PC-9 (cell line): Measurements from ENCODE around the gene DNAJC7. TPM values are rescaled to one million over a fixed set of nuclear protein-coding genes. Genes with fewer than 3 reads are reported as not detected.

ENCODE experiments used
- BruUV-seq: library from RNA; stranded (reverse); fragments of 400-500 nt; replicated peaks from 2 replicates; lab custom pipeline; 2021; lab: Mats Ljungman, UMichigan
- CTCF ChIA-PET: fragments of 300-600 bp; sonication (Branson Sonifier 250); formaldehyde crosslinking; loops from one replicate; lab custom pipeline; 2022; ENCODE audit warnings: antibody characterized with exemption; lab: Charles Lee
- POLR2A ChIA-PET: fragments of 300-600 bp; sonication (Branson Sonifier 250); formaldehyde crosslinking; loops from one replicate; lab custom pipeline; 2022; ENCODE audit warnings: antibody characterized with exemption; ENCODE audit not compliant: unreplicated experiment; lab: Charles Lee
- DNase-seq, 2 experiments: peaks; one replicate each; pipeline versions ENCODE4 v3.0.0 to v3.0.0-alpha.2; 2015 to 2022; ENCODE audit warnings: mixed read lengths in 1 of 2
- H2AFZ ChIP-seq: fragments of 200-600 bp; sonication (generic); 2 replicates; pipeline ENCODE4 v1.8.1; 2017; ENCODE audit warnings: antibody characterized with exemption
- H3F3A ChIP-seq: fragments of 200-600 bp; sonication (generic); 2 replicates; pipeline ENCODE4 v1.8.1; 2017; ENCODE audit warnings: antibody characterized with exemption, mild to moderate bottlenecking, low read depth; ENCODE audit not compliant: insufficient read depth
- H3K27ac ChIP-seq: fragments of 200-600 bp; sonication (generic); 2 replicates; pipeline ENCODE4 v1.6.1; 2016; ENCODE audit warnings: mixed run types
- H3K27me3 ChIP-seq: fragments of 200-600 bp; sonication (generic); 2 replicates; pipeline ENCODE4 v1.6.1; 2016; ENCODE audit warnings: low read depth, mixed run types; ENCODE audit not compliant: insufficient read depth
- H3K36me3 ChIP-seq: fragments of 200-600 bp; sonication (generic); 2 replicates; pipeline ENCODE4 v1.6.1; 2016; ENCODE audit warnings: low read depth, mixed run types
- H3K4me1 ChIP-seq: fragments of 200-600 bp; sonication (generic); replicated peaks from 2 replicates; pipeline ENCODE4 v1.6.1; 2016; ENCODE audit warnings: mixed run types; ENCODE audit not compliant: insufficient read depth
- H3K4me2 ChIP-seq: fragments of 200-600 bp; sonication (generic); 2 replicates; pipeline ENCODE4 v1.6.1; 2017; ENCODE audit warnings: mixed run types
- H3K4me3 ChIP-seq: fragments of 200-600 bp; sonication (generic); 2 replicates; pipeline ENCODE4 v1.6.1; 2016; ENCODE audit warnings: mixed run types
- H3K79me2 ChIP-seq: fragments of 200-600 bp; sonication (generic); 2 replicates; pipeline ENCODE4 v1.6.1; 2017; ENCODE audit warnings: low read depth, mixed run types
- H3K9me2 ChIP-seq: fragments of 200-600 bp; sonication (generic); 2 replicates; pipeline ENCODE4 v1.8.1; 2017; ENCODE audit warnings: mild to moderate bottlenecking; ENCODE audit not compliant: insufficient read depth
- H3K9me3 ChIP-seq: fragments of 200-600 bp; sonication (generic); 2 replicates; pipeline ENCODE4 v1.8.1; 2016; ENCODE audit warnings: low read depth; ENCODE audit not compliant: insufficient read depth
- H4K20me1 ChIP-seq: fragments of 200-600 bp; sonication (generic); 2 replicates; pipeline ENCODE4 v1.8.1; 2017; ENCODE audit not compliant: insufficient read depth
- EZH2 ChIP-seq: fragments of 200-600 bp; sonication (generic); IDR thresholded peaks from 2 replicates; pipeline ENCODE4 v1.8.0; 2017; ENCODE audit warnings: antibody characterized with exemption, low read depth
- intact Hi-C: fragments of 100-400 bp; cut with micrococcal nuclease; formaldehyde crosslinking; loops from one replicate; pipeline ENCODE4 v1.10.0; 2022; ENCODE audit not compliant: unreplicated experiment
- total RNA-seq: library from RNA; stranded (reverse); gene quantifications from 2 replicates; pipeline ENCODE4 v1.2.3, GENCODE V29; 2021
- TF ChIP-seq, protein P1 (sequence below): fragments of 200-600 bp; sonication (generic); conservative IDR thresholded peaks from 2 replicates; pipeline ENCODE4 v1.6.1; 2017; ENCODE audit warnings: mixed run types, antibody characterized with exemption, mild to moderate bottlenecking, moderate library complexity

Gene DNAJC7
- total RNA-seq, 1 experiment from 2014 or later, result 96.1 TPM

DNA sequence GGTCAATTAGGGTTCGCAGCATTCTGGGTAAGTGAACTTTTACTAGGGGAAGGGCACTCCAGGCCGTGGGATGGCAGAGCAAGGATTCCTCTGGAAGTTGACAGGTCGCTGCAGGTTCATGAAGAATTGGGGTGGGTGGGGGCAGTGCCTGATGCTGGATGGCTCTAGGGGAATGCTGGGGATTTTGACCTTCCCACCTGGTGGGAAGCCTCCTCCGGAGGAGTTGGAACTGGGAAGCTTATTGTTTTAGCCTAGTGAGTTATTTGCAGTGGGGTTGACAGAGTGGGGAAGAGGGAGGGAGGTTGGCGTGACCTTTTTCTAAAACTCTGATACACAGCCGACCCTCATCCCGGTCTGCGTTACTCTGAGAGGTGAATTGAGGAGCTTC lies 33.8 kb upstream of the DNAJC7 start:
- peaks cover 27% of the 10 kb centered on the region; the same call in 1 of the 2 replicates for H3K27me3 ChIP-seq
- no peaks in the 10 kb centered on the region for H4K20me1 ChIP-seq
- no peaks in the 10 kb centered on the region for H3K36me3 ChIP-seq
- peak overlapping the region; percentile 76; the same call in 1 of the 2 replicates for H2AFZ ChIP-seq
- no peak for TF ChIP-seq EZH2
- TF ChIP-seq, protein P1, sequence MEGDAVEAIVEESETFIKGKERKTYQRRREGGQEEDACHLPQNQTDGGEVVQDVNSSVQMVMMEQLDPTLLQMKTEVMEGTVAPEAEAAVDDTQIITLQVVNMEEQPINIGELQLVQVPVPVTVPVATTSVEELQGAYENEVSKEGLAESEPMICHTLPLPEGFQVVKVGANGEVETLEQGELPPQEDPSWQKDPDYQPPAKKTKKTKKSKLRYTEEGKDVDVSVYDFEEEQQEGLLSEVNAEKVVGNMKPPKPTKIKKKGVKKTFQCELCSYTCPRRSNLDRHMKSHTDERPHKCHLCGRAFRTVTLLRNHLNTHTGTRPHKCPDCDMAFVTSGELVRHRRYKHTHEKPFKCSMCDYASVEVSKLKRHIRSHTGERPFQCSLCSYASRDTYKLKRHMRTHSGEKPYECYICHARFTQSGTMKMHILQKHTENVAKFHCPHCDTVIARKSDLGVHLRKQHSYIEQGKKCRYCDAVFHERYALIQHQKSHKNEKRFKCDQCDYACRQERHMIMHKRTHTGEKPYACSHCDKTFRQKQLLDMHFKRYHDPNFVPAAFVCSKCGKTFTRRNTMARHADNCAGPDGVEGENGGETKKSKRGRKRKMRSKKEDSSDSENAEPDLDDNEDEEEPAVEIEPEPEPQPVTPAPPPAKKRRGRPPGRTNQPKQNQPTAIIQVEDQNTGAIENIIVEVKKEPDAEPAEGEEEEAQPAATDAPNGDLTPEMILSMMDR, result no peak; the same call in 1 of the 2 replicates
- H3K9me2 ChIP-seq, result no peaks in the 10 kb centered on the region
- intact Hi-C loops, result loop anchor here (5.0 kb wide), 1 partner anchor 51 kb away; no protein-coding TSS in a partner anchor
- 0 out of 2 replicates have a peak, but pooled peaks cover 3% of the 10 kb centered on the region for H3K4me1 ChIP-seq
- DNase-seq, result no peak
- POLR2A ChIA-PET, result interaction anchor here (0.6 kb wide), 1 partner anchor 355 kb away, joined by 4 read pairs; no protein-coding TSS in a partner anchor
- H3F3A ChIP-seq, result no peaks in the 10 kb centered on the region
- BruUV-seq, result no TSS peak
- CTCF ChIA-PET, result interaction anchor here (0.6 kb wide), 2 partner anchors 87 to 132 kb away, joined by 3 to 4 read pairs; partner anchors contain the start of gene ACLY
- H3K9me3 ChIP-seq, result no peaks in the 10 kb centered on the region
- no peak overlapping the region for H3K27ac ChIP-seq
- peak overlapping the region; percentile 88 for H3K4me2 ChIP-seq
- H3K79me2 ChIP-seq, result no peaks in the 10 kb centered on the region
- peak overlapping the region; percentile 64; the same call in 1 of the 2 replicates for H3K4me3 ChIP-seq

DNA sequence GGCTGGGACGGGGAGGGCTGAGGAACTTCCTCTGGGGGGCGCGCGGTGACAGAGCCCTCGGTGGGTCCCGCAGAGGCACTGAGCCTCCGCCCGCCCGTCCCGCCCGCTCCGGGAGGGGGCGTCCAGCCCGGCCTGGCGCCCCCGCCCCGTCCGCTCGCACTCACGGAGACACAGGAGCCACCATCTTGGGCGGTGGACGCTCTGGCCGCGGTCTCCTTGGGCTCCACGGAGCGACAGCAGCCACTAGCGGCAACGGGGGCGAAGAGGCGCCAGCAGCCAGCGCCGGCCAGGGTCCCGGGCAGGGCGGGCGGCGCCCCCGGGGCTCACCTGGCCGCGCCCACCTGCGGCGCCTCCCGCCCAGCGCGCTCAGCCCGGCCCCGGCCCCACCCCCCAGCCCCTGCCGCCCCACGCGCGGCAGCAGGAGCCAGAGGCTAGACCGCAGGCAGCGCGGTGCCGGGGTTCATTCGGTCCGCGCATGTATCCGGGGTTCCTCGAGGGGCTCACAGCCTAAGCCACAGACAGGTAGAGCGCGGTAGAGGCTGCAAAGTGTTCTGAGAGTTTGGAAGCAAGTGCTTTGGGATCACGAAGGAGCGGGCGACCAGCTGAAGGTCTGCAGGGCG lies 33.3 kb upstream of the DNAJC7 start, which contains the start of gene C17orf113:
Gene C17orf113, minus strand, starts transcription at position 209 of the 620 bp plus-strand sequence. CDS start 7,225 bp downstream, outside the sequence.
- no TSS peak for BruUV-seq
- intact Hi-C loops, result loop anchor here (5.0 kb wide), 1 partner anchor 52 kb away; no protein-coding TSS in a partner anchor
- no peaks in the 10 kb centered on the region for H3K9me3 ChIP-seq
- CTCF ChIA-PET, result interaction anchor here (0.6 kb wide), 2 partner anchors 86 to 132 kb away, joined by 3 to 4 read pairs; partner anchors contain the start of gene ACLY
- peak within 1 kb of the TSS; percentile 92 for H3K4me2 ChIP-seq
- no peaks in the 10 kb centered on the region for H3F3A ChIP-seq
- no peaks in the 10 kb centered on the region for H3K79me2 ChIP-seq
- no peak within 1 kb of the TSS for H3K27ac ChIP-seq
- H3K4me1 ChIP-seq, result 0 out of 2 replicates have a peak, but pooled peaks cover 3% of the 10 kb centered on the region
- DNase-seq, result peak; percentile 47 to 54
- H4K20me1 ChIP-seq, result no peaks in the 10 kb centered on the region
- H3K27me3 ChIP-seq, result peaks cover 27% of the 10 kb centered on the region; the same call in 1 of the 2 replicates
- H3K9me2 ChIP-seq, result no peaks in the 10 kb centered on the region
- TF ChIP-seq EZH2, result no peak
- TF ChIP-seq, protein P1, result no peak; the same call in 1 of the 2 replicates
- H3K4me3 ChIP-seq, result peak within 1 kb of the TSS; percentile 64
- POLR2A ChIA-PET, result interaction anchor here (0.6 kb wide), 1 partner anchor 354 kb away, joined by 4 read pairs; no protein-coding TSS in a partner anchor
- peak within 1 kb of the TSS; percentile 93 for H2AFZ ChIP-seq
- no peaks in the 10 kb centered on the region for H3K36me3 ChIP-seq

DNA sequence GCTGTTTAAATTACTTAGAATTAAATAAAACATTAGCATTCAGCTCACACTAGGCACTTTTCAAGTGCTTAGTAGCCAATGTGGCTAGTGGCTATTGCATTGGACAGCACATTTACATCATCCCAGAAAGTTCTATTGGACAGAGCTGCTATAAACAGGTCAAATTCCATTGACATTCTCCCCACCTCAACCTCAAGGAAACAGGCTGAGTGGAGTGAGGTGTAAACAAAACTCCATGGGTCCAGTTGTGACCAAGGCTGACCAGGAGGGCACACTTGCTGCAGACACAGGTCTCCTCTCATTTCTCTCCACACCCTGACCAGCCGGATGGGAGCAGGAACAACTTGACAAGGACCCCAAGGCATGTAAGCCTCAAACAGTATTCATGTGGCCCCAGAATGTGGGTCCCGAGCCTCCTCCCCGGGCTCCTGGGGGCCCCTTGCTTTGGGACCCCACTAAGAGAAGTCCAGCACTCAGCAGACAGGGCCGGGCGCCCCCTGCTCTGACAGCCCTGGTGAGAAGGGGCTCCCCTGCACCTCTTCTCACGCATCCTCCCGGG lies 32.7 kb upstream of the DNAJC7 start:
- no peak overlapping the region for H3K27ac ChIP-seq
- TF ChIP-seq, protein P1, result no peak; the same call in 1 of the 2 replicates
- TF ChIP-seq EZH2, result no peak
- H3K4me2 ChIP-seq, result peak overlapping the region; percentile 92
- ChIA-PET POLR2A (no interaction called here), CTCF (interaction anchor here (1.3 kb wide), 1 partner anchor 32 kb away, joined by 3 read pairs; no protein-coding TSS in a partner anchor)
- peaks cover 22% of the 10 kb centered on the region; the same call in 1 of the 2 replicates for H3K27me3 ChIP-seq
- H3K9me3 ChIP-seq, result no peaks in the 10 kb centered on the region
- H3F3A ChIP-seq, result no peaks in the 10 kb centered on the region
- no peaks in the 10 kb centered on the region for H3K36me3 ChIP-seq
- TSS peak; percentile 49 for BruUV-seq
- no peaks in the 10 kb centered on the region for H4K20me1 ChIP-seq
- intact Hi-C loops, result loop anchor here (5.0 kb wide), 1 partner anchor 52 kb away; no protein-coding TSS in a partner anchor
- no peaks in the 10 kb centered on the region for H3K9me2 ChIP-seq
- 0 out of 2 replicates have a peak, but pooled peaks cover 3% of the 10 kb centered on the region for H3K4me1 ChIP-seq
- no peaks in the 10 kb centered on the region for H3K79me2 ChIP-seq
- peak overlapping the region; percentile 64 for H3K4me3 ChIP-seq
- H2AFZ ChIP-seq, result peak overlapping the region; percentile 93
- no peak for DNase-seq
